HAP-1 (cell line): ENCODE measurements around the gene B3GAT3.

Experiments
- DNase-seq, 2 experiments: peaks; one replicate each; pipeline ENCODE4 v3.0.0-alpha.2; 2016 to 2020; ENCODE audit warnings: low spot score in 2 of 2
- H3K27me3 ChIP-seq: fragments of 250-450 bp; sonication (Bioruptor Pico); 2 replicates; pipeline ENCODE4 v1.5.1; 2020; ENCODE audit warnings: low read depth, mild to moderate bottlenecking, moderate library complexity
- H3K36me3 ChIP-seq: fragments of 250-450 bp; sonication (Bioruptor Pico); replicated peaks from 2 replicates; pipeline ENCODE4 v1.5.1; 2020; ENCODE audit warnings: mild to moderate bottlenecking
- H3K4me1 ChIP-seq: fragments of 250-450 bp; sonication (Bioruptor Pico); 2 replicates; pipeline ENCODE4 v1.5.1; 2020; ENCODE audit warnings: mild to moderate bottlenecking
- H3K4me3 ChIP-seq: fragments of 250-450 bp; sonication (Bioruptor Pico); 2 replicates; pipeline ENCODE4 v1.5.1; 2020; ENCODE audit warnings: mild to moderate bottlenecking, moderate library complexity
- H3K9me3 ChIP-seq: fragments of 250-450 bp; sonication (Bioruptor Pico); 2 replicates; pipeline ENCODE4 v1.5.1; 2020; ENCODE audit warnings: mild to moderate bottlenecking, moderate library complexity
- in situ Hi-C: fragments of 300-500 bp; cut with MboI; formaldehyde crosslinking; loops from 3 replicates; pipeline ENCODE4 v1.14.3; 2020; ENCODE audit warnings: low sequenced_read_pairs, inconsistent platforms, mixed read lengths

Gene B3GAT3

GRCh38 chr11:62621567-62622470, at the start of gene B3GAT3:
B3GAT3 (minus strand) TSS chr11:62621986; CDS start chr11:62621947, 39 bp downstream.
- Histone ChIP-seq H3K4me1 (peaks cover 9% of the 10 kb centered on the region), H3K4me3 (peak within 1 kb of the TSS; percentile 79), H3K36me3 (peaks cover 35% of the 10 kb centered on the region), H3K9me3 (peaks cover 3% of the 10 kb centered on the region; the same call in 1 of the 2 replicates), H3K27me3 (no peaks in the 10 kb centered on the region)
- DNase-seq = peak; percentile 96 to 99
- in situ Hi-C loops = no loop called here

- H3K36me3 ChIP-seq = peaks cover 43% of the 10 kb centered on the region
- peak overlapping the region; percentile 76 for H3K4me3 ChIP-seq
- no peaks in the 10 kb centered on the region for H3K9me3 ChIP-seq
- DNase-seq = no peak
- H3K4me1 ChIP-seq = peaks cover 31% of the 10 kb centered on the region
- in situ Hi-C loops = no loop called here
- H3K27me3 ChIP-seq = no peaks in the 10 kb centered on the region
Observed at GRCh38 chr11:62671236-62671607, 49.4 kb upstream of the B3GAT3 start.

- no peaks in the 10 kb centered on the region for H3K27me3 ChIP-seq
- in situ Hi-C loops = no loop called here
- H3K4me3 ChIP-seq = no peak overlapping the region
- peaks cover 31% of the 10 kb centered on the region for H3K4me1 ChIP-seq
- peak in 1 of 2 experiments; percentile 56 for DNase-seq
- peaks cover 44% of the 10 kb centered on the region for H3K36me3 ChIP-seq
- H3K9me3 ChIP-seq = no peaks in the 10 kb centered on the region
Observed at GRCh38 chr11:62669420-62670161, 47.8 kb upstream of the B3GAT3 start.

- Histone ChIP-seq H3K36me3 (peaks cover 37% of the 10 kb centered on the region), H3K4me1 (peaks cover 23% of the 10 kb centered on the region), H3K4me3 (peak overlapping the region; percentile 93), H3K27me3 (no peaks in the 10 kb centered on the region), H3K9me3 (no peaks in the 10 kb centered on the region)
- in situ Hi-C loops = no loop called here
- no peak for DNase-seq
Observed at GRCh38 chr11:62667460-62667859, 45.7 kb upstream of the B3GAT3 start.

- H3K4me1 ChIP-seq = peaks cover 23% of the 10 kb centered on the region
- DNase-seq = peak in 1 of 2 experiments; percentile 47
- in situ Hi-C loops = no loop called here
- H3K4me3 ChIP-seq = peak overlapping the region; percentile 93
- H3K9me3 ChIP-seq = no peaks in the 10 kb centered on the region
- no peaks in the 10 kb centered on the region for H3K27me3 ChIP-seq
- H3K36me3 ChIP-seq = peaks cover 45% of the 10 kb centered on the region
Observed at GRCh38 chr11:62666259-62666926, 44.6 kb upstream of the B3GAT3 start.

- in situ Hi-C loops = no loop called here
- peak in 1 of 2 experiments; percentile 63 for DNase-seq
Observed at GRCh38 chr11:62665599-62666258, 43.9 kb upstream of the B3GAT3 start.

GRCh38 chr11:62665075-62665598, 43.4 kb upstream of the B3GAT3 start, which contains the start of the genes C11orf98 and CSKMT:
C11orf98 (minus strand) TSS chr11:62665210; CDS start chr11:62665169, 41 bp downstream.
CSKMT (plus strand) TSS chr11:62665312; CDS start chr11:62665880, 568 bp downstream.
- in situ Hi-C loops = no loop called here
- Histone ChIP-seq H3K4me3 (peak within 1 kb of the TSS; percentile 93), H3K4me1 (peaks cover 20% of the 10 kb centered on the region), H3K27me3 (no peaks in the 10 kb centered on the region), H3K36me3 (peaks cover 53% of the 10 kb centered on the region), H3K9me3 (no peaks in the 10 kb centered on the region)
- DNase-seq = peak; percentile 89 to 96

More at GRCh38 chr11:62665599-62666258, 43.9 kb upstream of the B3GAT3 start:
- Histone ChIP-seq H3K36me3 (peaks cover 50% of the 10 kb centered on the region), H3K9me3 (no peaks in the 10 kb centered on the region), H3K4me3 (peak overlapping the region; percentile 93), H3K4me1 (peaks cover 23% of the 10 kb centered on the region), H3K27me3 (no peaks in the 10 kb centered on the region)

GRCh38 chr11:62664405-62665074, 42.8 kb upstream of the B3GAT3 start:
- H3K4me3 ChIP-seq = peak overlapping the region; percentile 93
- DNase-seq = peak; percentile 60 to 76
- peaks cover 53% of the 10 kb centered on the region for H3K36me3 ChIP-seq
- no peaks in the 10 kb centered on the region for H3K27me3 ChIP-seq
- no peaks in the 10 kb centered on the region for H3K9me3 ChIP-seq
- in situ Hi-C loops = no loop called here
- peaks cover 15% of the 10 kb centered on the region for H3K4me1 ChIP-seq

- peaks cover 4% of the 10 kb centered on the region for H3K4me1 ChIP-seq
- in situ Hi-C loops = no loop called here
- H3K4me3 ChIP-seq = no peak overlapping the region
Observed at GRCh38 chr11:62656796-62657429, 35.1 kb upstream of the B3GAT3 start.

GRCh38 chr11:62654297-62654696, 32.5 kb upstream of the B3GAT3 start:
- no peak for DNase-seq
- Histone ChIP-seq H3K27me3 (no peaks in the 10 kb centered on the region), H3K4me3 (no peak overlapping the region), H3K4me1 (peaks cover 8% of the 10 kb centered on the region), H3K36me3 (peaks cover 8% of the 10 kb centered on the region), H3K9me3 (no peaks in the 10 kb centered on the region)
- in situ Hi-C loops = no loop called here

More at GRCh38 chr11:62656796-62657429, 35.1 kb upstream of the B3GAT3 start:
- no peak for DNase-seq
- Histone ChIP-seq H3K27me3 (no peaks in the 10 kb centered on the region), H3K36me3 (peaks cover 12% of the 10 kb centered on the region; the same call in 1 of the 2 replicates), H3K9me3 (no peaks in the 10 kb centered on the region)

- H3K9me3 ChIP-seq = no peaks in the 10 kb centered on the region
- in situ Hi-C loops = no loop called here
- no peaks in the 10 kb centered on the region for H3K27me3 ChIP-seq
- H3K4me1 ChIP-seq = peaks cover 8% of the 10 kb centered on the region
- H3K4me3 ChIP-seq = peak overlapping the region; percentile 83
- DNase-seq = no peak
- peaks cover 24% of the 10 kb centered on the region for H3K36me3 ChIP-seq
Observed at GRCh38 chr11:62652161-62653006, 30.6 kb upstream of the B3GAT3 start.
